ENCODE measurements around the gene KAZN. TPM values are rescaled to one million over a fixed set of nuclear protein-coding genes. Genes with fewer than 3 reads are reported as not detected.

The KAZN gene
- total and polyA plus RNA-seq, 2 of the 8 experiments (the other 6 are each of a cell fraction or from before 2014, with no cell fraction given), result 3.7 to 11.8 TPM

DNA sequence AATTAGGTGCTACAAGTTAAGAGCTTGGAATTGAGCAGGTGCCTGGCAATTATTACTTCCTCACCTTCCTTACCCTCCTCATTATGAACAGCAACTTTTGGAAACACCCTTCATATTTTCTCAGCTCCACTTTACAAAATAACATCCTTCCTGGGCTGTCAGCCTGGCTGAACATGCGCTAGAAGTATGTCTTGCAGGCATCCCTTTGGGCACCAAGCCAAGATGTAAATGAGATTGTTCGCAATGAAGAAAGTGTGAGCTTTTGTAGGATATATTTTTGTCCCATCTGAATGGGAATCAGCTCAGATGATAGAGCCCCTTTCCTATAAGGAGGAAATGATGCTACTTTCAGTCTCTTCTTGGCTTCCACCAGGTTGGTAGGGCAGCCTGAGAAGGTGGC lies 245.9 kb downstream of the KAZN start:
- WGBS, 2 experiments (ENCODE audit: extremely low coverage in 1 of 2, insufficient coverage in 1 of 2, insufficient read length in 1 of 2, insufficient replicate concordance in 2 of 2, low coverage in 1 of 2, low lambda C conversion rate in 2 of 2, missing lambda C conversion rate in 1 of 2), result 94% methylated on average over 2 of the region's 2 CpGs; no CpG with 5 or more reads in 1 of the 2 experiments
- Histone ChIP-seq H3K79me1 (ENCODE audit: low read depth, low read length) (no peaks in the 10 kb centered on the region; the same call in 1 of the 2 replicates), H4K5ac (ENCODE audit: insufficient read length, low read depth, low read length) (no peak overlapping the region), H2BK15ac (ENCODE audit: low read length) (no peak overlapping the region), H2BK20ac (ENCODE audit: low read length) (no peak overlapping the region), H4K20me1 (replicated peaks in 1 of 2; ENCODE audit: control insufficient read depth in 1 of 2, insufficient read depth in 2 of 2, low read length in 2 of 2) (no peaks in the 10 kb centered on the region), H2AK5ac (ENCODE audit: low read depth, low read length) (no peak overlapping the region), H3K18ac (ENCODE audit: extremely low read depth, low read length) (no peak overlapping the region), H3K23me2 (ENCODE audit: low read depth, low read length) (peaks cover 9% of the 10 kb centered on the region; the same call in 1 of the 2 replicates), H4K91ac (replicated peaks; ENCODE audit: insufficient read length, low read length) (no peak overlapping the region), H3K36me3 (ENCODE audit: control insufficient read depth in 2 of 4, insufficient read depth in 4 of 4, low read length in 3 of 4) (no peaks in the 10 kb centered on the region), H3K56ac (replicated peaks; ENCODE audit: insufficient read length, low read depth, low read length) (no peak overlapping the region), H3K14ac (ENCODE audit: insufficient read length) (no peak overlapping the region), H4K8ac (ENCODE audit: extremely low read depth, insufficient read depth, low read length) (no peak overlapping the region), H2AFZ (ENCODE audit: low read length) (no peak overlapping the region), H3K4me3 (ENCODE audit: extremely low read depth in 1 of 4, insufficient read depth in 2 of 4, low read depth in 3 of 4, low read length in 4 of 4) (no peak overlapping the region), H3K9ac (replicated peaks in 1 of 4; ENCODE audit: extremely low read depth in 1 of 4, low read depth in 3 of 4, low read length in 3 of 4) (no peak overlapping the region), H3K4me1 (replicated peaks in 1 of 4; ENCODE audit: control insufficient read depth in 3 of 4, insufficient read depth in 4 of 4, low read length in 3 of 4) (no peaks in the 10 kb centered on the region), H3K79me2 (ENCODE audit: control insufficient read depth in 1 of 2, insufficient read depth in 2 of 2, low read length in 2 of 2) (0 out of 4 replicates have a peak, but pooled peaks cover 0 to 3% of the 10 kb centered on the region in 2 experiments), H2BK12ac (ENCODE audit: low read depth, low read length) (no peak overlapping the region), H2BK5ac (ENCODE audit: low read depth, low read length) (no peak overlapping the region), H3K9me3 (ENCODE audit: insufficient read depth in 2 of 2, low read depth in 1 of 2, low read length in 1 of 2) (peaks cover 10 to 13% of the 10 kb centered on the region in 2 experiments), H3K23ac (ENCODE audit: insufficient read length) (no peak overlapping the region), H3K4me2 (ENCODE audit: insufficient read depth in 1 of 2, low read depth in 2 of 2, low read length in 2 of 2) (no peak overlapping the region), H3K4ac (replicated peaks; ENCODE audit: insufficient read length, low read depth, low read length) (no peak overlapping the region), H3K27ac (ENCODE audit: low read depth, low read length) (no peak overlapping the region), H2BK120ac (replicated peaks; ENCODE audit: low read depth, low read length) (no peak overlapping the region), H3K27me3 (replicated peaks in 1 of 4; ENCODE audit: control insufficient read depth in 3 of 4, extremely low read depth in 1 of 4, insufficient read depth in 3 of 4, low read length in 3 of 4) (no peaks in the 10 kb centered on the region)
- POLR2A ChIA-PET (ENCODE audit: partially characterized antibody), result no interaction called here
- TF ChIP-seq CTBP2 (IDR thresholded peaks at IDR 0.05; ENCODE audit: borderline replicate concordance, insufficient read depth, insufficient read length, low read length), result no peak
- no peak for TF ChIP-seq CTCF (IDR thresholded peaks at IDR 0.05; ENCODE audit: control extremely low read depth in 1 of 3, insufficient read depth in 1 of 3, low read depth in 1 of 3, low read length in 3 of 3)
- TF ChIP-seq RXRA (IDR thresholded peaks at IDR 0.05; ENCODE audit: insufficient read depth, low read depth, low read length), result no peak
- TF ChIP-seq SIX5 (IDR thresholded peaks at IDR 0.05; ENCODE audit: low read depth, low read length), result no peak
- no peak for TF ChIP-seq TBP (IDR thresholded peaks at IDR 0.05; ENCODE audit: low read depth, low read length)
- no peak for TF ChIP-seq KDM1A (IDR thresholded peaks at IDR 0.05; ENCODE audit: borderline replicate concordance, low read length)
- no peak for TF ChIP-seq SP2 (IDR thresholded peaks at IDR 0.05; ENCODE audit: low read length)
- no peak for FAIRE-seq
- CTCF ChIA-PET (ENCODE audit: partially characterized antibody), result interaction anchor here (0.6 kb wide), 1 partner anchor 117 kb away, joined by 4 read pairs; no protein-coding TSS in a partner anchor
- DNase-seq (ENCODE audit: low read depth in 1 of 2, low spot score in 2 of 2), result no peak
